NB4 (cell line): ENCODE measurements around the gene CALD1.

Experiments
- POLR2A ChIP-seq: IDR thresholded peaks from 2 replicates; pipeline ENCODE4 v1.6.1; 2011; ENCODE audit warnings: mild to moderate bottlenecking; ENCODE audit not compliant: insufficient read length; ENCODE audit errors: extremely low read depth
- TF ChIP-seq, protein P1 (sequence below): IDR thresholded peaks from one replicate; pipeline ENCODE4 v1.5.1; 2012; ENCODE audit warnings: low read depth, low read length

DNA sequence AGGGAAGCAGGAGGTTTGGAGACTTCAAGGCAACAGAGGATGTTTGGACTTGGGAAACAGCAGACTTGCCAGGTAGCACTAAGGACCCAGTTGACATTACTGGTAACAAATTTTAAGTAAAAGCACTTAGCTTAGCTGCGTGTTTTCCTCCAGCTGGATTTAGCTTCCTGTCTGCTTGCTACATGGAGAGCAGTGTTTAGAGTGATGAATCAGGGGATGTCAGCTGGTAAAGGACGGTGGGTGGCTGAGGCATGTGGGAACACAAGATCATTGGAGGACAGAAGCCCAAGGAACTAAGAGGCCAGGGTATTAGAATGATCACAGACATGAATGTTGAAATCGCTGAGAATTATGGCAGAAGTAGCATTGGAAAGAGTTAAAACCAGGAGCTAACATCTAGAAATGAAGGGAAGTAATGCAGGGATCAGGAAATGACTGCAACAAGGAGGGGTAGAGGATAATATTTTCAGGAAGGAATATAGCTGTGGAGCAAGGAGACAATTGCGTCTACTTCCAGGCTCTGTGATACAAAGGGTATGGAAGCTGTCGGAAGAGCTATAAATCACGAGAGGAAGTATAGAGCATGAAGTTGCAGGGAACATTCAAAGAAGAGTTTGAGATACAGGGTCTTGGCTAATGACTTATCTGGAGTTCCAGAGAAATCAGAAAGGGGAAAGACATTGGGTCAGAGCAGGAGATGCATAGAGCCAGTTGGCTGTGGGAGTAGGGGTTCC is 34.4 kb downstream of the CALD1 start:
- TF ChIP-seq, protein P1, sequence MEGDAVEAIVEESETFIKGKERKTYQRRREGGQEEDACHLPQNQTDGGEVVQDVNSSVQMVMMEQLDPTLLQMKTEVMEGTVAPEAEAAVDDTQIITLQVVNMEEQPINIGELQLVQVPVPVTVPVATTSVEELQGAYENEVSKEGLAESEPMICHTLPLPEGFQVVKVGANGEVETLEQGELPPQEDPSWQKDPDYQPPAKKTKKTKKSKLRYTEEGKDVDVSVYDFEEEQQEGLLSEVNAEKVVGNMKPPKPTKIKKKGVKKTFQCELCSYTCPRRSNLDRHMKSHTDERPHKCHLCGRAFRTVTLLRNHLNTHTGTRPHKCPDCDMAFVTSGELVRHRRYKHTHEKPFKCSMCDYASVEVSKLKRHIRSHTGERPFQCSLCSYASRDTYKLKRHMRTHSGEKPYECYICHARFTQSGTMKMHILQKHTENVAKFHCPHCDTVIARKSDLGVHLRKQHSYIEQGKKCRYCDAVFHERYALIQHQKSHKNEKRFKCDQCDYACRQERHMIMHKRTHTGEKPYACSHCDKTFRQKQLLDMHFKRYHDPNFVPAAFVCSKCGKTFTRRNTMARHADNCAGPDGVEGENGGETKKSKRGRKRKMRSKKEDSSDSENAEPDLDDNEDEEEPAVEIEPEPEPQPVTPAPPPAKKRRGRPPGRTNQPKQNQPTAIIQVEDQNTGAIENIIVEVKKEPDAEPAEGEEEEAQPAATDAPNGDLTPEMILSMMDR = no peak
- TF ChIP-seq POLR2A = no peak
